Stimulated activated CD4-positive, alpha-beta T cell treated with anti-CD3 and anti-CD28 coated beads, Interleukin-2, amount 100 ng/mL, for 4 hours (primary cell): ENCODE measurements around the gene GMPR2.
"Not testable (repeated sequence)": the region's sequence is repeated elsewhere in the genome, so short reads cannot be mapped to it uniquely, and the experiment has no call there.

Source experiments
- DNase-seq: peaks from one replicate; pipeline ENCODE4 v3.0.0-alpha.2; 2020; ENCODE audit warnings: low read depth

Gene GMPR2

DNA sequence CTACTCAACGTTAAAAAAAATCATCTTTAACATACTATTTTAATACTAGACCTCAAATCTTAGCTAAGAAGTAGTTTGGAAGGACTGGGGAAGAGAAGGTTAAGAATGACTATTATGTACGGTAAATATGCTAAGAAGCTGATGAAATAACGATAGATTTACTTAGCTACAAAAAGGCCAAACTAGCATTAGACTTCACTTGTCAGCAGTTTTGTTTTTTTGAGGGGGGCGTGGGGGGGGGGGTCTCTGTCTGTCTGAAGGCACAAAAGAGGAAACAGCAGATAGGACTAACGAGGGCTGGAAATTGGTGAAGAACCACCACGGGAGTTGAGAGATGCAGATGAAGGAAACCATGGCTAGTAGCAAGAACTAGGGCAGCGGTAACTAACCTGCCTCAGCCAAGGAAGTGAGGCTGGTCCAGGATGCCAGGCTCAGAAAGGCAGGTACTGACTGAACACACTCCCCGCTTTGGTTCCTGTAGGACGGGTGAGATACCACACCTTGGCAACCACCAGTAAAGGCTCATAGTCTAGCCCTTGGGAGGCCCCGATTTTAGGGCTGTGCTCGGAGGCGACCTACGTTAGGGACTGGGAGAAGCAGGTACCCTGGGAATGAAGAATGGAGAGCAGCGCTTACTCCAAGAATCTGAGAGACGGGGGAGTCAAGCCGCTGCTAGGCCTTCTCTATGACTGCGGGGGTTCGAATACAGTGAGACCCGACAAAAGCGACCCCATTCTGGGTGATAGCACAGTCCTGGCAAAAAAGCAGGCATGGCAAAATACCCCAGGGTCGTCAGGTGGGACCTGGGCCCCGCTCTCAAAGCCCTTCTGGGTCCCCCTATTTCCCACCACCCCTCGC, 1.2 kb upstream of the GMPR2 start:
- DNase-seq = no peak

DNA sequence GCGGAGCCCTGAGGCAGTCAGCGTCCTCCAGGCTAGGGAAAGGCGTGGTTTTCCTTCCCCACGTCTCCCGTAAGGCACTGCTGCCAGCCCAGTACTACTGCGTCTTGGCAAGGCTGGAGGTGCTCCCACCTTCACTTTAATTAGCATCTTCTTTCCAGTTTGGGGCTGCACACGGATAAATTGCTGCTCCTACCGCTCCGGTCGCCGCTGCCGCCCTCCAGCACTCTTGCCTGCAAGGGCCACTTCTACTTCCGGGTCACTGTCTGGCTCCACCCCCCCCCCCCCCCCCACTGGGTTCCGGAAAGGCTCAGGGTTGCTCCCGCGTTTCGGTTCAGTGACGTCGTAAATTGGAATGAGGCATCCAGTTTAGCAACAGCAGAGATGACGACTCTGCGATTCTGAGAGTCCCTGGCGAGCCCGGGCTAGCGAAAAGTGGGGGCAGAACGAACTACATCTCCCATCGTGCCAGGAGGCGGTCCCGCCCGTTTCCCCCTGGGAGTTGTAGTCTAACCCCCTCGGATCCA, 546 bp upstream of the GMPR2 start, which contains the start of gene NEDD8:
Gene NEDD8 (minus strand): TSS at position 247 of the 524 bp plus-strand sequence. CDS start 100 bp downstream, at position 147.
- peak; percentile 87 for DNase-seq

DNA sequence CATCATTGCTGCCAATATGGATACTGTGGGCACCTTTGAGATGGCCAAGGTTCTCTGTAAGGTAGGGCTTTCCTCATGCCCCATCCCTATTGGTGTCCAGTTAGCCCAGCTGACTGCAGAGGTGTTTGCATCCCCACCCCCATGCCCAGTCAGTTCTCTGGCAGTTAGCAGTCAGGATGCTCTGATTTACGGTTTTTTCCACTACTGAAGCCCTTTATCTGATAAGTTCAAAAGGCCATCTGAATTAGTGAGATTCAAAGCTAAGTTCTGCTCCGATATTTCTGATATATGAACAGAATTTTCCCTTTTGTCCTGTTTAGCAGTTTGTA, 773 bp downstream of the GMPR2 start:
- DNase-seq = no peak

DNA sequence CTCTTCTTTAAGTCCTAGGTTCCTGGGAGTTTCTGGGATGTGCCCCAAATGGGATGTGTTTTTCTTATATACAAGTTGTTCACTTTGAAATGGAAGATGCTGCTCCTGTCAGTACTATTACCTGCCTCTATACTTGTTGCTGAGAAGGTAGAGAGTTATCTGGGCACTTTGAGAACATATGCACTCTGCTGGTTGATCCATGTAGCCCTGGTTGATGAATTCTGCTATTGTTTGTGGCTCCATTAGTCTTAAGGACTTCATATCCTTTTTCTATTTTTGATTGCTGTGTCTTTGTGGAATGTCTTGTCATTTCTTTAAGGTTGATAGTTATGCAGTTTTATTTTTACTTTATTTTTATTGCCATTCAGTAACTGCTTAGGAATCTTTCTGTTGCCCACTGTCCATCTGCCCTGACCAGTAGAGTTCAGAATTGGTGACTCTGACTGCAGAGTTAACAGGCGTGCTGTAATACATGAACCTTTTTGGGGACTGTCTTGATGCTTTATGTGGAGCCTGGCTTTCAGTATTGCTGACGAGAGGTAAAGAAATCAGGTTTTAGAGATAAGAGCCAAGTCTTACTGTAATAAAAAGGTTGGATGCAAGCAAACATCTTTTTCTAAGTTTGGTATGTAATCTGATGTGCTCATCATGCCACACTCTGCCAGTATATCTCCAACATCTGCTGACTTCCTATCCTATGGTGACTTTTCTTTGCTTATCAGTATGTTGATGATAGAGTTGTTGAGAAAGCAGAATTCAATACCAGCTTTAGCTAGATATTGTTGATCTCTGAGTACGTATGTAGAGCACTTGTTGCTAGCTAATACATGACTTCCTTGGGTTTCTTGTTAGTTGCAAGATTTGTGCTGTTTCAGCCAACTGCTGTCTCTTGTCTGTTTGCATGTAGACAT, 1.6 kb downstream of the GMPR2 start:
- no peak for DNase-seq

DNA sequence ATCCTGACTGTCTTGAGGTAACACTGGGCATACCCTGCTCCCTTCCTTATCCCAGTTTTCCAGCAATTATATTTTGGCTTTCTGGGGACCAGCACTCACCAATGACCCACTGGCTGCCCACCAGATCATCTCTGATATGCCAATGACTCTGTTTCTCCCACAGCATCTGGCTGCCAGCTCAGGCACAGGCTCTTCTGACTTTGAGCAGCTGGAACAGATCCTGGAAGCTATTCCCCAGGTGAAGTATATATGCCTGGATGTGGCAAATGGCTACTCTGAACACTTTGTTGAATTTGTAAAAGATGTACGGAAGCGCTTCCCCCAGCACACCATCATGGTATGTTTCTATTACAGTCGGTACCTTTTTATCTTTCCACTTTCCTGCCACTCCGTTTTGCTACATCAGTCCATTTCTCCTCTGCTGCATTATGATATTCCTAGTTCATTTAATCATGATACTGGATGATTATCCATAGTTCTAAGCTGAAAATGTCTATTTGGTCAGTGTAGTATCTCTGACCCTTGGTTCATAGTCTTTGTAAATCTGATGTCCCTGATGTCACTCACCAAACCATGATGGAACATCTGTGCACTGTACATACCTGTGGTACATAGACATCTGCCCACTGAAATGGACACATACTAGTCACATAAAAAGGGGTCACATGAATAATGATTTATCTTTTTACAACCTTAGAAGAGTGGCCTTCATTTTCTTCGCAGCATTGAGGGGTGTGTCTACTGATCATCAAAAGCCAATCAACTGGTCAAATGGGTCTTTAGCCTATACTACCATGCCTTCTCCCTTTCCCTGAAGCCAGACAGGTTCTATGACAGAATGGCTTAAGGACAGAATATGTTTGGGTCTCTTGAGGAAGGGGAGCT, 3.3 kb downstream of the GMPR2 start:
- no peak for DNase-seq

DNA sequence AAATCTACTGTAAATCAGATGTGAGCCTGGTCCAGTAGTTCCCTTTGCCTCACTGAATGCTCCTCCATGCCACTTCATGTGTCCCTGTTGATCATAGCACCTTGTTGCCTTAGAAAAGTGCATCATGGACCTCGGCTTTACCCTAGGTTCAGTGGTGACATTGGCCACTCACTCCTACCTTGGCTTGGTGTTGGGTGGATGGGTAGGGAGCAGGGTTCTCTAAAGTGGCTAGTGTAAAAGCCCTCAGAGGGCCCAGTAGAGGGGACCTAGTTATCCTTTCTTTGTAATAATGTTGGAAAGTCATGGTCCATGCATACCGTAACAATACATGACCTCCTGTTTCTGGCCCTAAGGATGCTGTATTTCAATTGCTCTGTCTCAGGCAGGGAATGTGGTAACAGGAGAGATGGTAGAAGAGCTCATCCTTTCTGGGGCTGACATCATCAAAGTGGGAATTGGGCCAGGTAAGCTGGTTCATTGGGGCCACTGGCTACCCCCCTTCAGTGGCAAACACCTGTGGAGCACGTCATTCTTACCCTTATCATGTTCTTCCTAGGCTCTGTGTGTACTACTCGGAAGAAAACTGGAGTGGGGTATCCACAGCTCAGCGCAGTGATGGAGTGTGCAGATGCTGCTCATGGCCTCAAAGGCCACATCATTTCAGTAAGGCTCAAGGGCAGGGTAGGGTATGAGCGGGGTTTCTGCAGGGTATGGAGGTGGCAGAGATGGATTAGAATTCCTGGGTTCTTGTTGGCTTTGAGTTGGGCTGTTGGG, 4.1 kb downstream of the GMPR2 start:
- DNase-seq = no peak

DNA sequence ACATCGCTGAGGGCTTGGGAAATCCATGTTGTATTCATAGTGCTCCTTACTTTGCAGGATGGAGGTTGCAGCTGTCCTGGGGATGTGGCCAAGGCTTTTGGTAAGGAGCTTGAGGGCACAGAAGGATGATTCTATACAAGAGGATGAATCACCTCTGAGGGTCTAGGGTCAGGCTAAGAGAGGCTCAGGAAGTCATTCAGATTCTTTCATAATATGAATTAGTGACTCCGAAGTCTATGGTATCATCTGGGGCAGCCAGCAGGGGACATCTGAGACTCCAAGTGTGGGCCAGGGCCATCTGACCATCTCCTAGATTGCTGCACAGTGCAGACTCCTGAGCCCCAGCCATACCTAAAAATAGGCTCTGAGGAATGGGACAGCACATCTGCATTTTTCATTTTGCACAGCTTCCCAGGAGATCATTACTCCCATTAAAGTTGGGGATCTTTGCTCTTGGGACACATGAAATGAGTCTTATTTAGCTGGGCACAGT, 4.8 kb downstream of the GMPR2 start:
- DNase-seq = no peak

DNA sequence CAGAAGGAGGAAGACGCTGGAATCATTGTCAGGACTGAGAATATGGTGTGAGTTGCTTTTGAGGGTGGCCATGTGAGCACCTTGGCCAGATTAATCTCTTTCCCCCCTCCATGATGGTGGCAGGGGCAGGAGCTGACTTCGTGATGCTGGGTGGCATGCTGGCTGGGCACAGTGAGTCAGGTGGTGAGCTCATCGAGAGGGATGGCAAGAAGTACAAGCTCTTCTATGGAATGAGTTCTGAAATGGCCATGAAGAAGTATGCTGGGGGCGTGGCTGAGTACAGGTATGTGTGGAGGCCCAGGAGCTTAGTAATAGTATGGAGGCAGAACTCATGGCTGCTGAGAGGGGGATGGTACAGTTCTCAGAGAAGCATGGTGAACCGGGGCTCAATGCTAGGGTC, 5.4 kb downstream of the GMPR2 start:
- peak; percentile 36 for DNase-seq

DNA sequence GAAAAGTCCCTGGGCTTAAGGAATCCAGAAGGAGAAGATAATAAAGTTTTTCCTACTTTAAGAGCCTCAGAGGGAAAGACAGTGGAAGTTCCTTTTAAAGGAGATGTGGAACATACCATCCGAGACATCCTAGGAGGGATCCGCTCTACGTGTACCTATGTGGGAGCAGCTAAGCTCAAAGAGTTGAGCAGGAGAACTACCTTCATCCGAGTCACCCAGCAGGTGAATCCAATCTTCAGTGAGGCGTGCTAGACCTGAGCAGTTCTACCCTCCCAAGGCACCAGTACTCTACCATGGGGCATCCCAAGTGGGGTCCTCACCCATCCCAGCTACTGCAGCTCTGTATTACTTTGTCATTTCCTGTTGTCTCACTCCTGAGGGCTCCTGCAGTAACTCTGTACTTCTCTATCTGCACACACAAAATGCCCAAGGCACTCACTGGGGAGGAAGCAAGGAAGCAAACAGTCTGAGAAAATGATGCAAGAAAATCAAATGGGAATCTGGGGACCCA, 5.9 kb downstream of the GMPR2 start:
- no peak for DNase-seq

DNA sequence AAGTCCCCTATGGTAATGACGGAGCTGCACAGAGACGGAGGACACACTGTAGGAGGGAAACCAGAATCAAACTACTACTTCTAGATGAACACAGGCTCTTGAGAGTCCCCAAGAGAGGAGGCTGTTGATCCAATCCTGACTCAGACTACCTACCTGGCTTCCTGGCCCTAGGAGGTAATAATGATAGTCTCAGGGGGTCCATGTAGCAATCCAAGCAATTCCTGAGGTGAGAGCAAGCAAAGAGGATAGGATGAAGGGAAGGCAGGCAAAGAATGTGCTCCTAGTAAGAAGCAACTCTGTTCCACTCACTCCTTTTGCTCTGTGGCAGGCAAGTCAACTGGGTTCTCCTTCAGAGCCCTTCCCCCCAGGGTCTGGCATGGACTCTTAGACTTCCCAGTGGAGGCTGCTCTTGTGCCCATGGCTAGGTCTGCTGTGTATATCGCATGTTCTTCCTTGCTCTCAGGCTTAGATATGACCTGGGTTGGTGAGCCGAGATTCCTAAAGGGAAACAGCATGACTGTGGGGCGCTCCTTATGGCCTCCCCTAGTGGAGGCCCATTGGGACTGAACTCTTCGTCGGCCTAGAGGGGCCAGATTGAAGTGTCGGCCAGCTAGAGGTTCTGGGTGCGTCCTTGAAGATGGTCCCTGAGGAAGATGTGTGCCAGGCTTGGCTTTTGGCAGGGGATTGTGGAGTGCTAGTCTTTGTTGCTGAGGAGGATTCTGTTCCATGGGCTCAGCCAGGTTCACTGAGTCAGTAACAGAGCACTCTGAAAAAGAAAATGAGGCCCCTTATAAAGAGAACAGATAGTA, 7.6 kb downstream of the GMPR2 start:
- no peak for DNase-seq

DNA sequence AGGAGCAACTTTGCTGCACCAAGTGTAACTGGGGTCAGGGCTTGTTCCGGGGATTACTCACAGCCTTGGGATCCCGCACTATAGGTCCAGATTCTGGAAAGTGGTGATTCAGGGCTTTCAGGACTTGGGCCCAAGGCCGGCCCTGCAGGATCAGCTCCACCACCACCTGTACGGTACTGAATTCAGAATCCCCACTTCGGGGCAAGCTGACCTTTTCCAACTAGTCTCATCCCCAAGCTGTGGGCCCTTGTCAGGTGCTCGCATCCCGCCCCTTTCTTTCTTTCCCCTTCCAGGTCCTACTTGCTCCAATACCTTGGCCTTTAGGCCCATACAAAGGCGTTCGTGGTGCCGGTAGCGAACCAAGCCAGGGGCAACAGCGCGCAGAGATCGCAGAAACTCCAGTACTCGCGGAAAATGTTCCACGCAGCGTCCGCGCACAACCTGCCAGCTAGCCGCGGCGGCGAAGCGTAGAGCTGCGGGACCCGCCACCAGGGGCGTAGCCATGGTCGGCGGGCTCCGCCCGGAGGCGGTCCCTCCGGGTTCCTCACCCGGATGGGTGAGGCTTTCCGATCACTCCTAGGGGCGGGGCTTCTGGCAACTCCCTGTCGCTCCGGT, 9.2 kb downstream of the GMPR2 start:
- DNase-seq = peak; percentile 95

DNA sequence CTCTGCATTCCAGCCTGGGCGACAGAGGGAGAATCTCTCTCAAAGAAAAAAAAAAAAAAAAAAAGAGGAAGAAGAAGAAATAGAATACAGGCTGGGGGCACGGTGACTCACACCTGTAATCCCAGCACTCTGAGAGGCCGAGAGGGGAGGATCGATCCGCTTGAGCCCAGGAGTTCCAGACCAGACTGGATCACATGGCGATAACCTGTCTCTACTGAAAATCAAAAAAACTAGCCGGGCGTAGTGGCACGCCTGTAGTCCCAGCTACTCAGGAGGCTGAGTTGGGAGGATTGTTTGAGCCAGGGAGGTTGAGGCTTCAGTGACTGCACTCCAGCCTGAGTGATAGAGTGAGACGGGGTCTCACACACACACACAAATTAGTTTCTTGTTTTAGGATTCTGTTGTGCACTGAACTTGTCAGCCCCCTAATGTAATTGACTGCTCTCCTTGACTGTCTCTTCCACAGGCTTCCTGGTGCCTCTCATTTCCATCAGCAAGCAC, 10.7 kb downstream of the GMPR2 start:
- DNase-seq = no peak

DNA sequence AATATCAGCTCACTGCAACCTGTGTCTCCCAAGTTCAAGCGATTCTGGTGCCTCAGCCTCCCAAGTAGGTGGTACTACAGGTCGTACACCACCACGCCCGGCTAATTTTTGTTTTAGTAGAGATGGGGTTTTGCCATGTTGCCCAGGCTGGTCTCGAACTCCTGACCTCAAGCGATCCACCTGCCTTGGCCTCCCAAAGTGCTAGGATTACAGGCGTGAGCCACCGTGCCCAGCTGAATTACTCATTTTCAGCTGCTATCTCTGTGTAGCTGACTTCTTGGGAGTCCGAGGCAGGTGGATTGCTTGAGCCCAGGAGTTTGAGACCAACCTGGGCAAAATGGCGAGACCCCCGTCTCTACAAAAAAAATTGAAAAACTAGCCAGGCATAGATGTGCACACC, 12.6 kb downstream of the GMPR2 start:
- not testable (repeated sequence) for DNase-seq

DNA sequence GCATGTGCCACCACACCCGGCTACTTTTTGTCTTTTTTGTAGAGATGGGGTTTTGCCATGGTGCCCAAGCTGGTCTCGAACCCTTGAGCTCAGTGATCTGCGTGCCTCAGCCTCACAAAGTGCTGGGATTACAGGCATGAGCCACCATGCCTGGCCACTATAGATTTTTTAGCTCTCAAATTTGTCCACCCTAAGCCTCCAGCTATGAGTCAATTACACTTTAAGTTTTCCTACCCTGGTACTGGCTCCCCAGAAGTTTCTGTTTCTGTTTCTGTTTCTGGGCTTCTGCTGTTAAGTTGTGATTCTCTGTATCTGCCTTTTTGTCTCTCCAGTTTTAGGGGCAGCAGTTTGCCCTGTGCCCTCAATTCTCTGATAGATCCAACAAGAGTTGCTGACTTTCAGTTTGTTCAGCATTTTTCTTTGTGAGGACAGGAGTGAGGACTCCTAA, 14.1 kb downstream of the GMPR2 start:
- DNase-seq = no peak

DNA sequence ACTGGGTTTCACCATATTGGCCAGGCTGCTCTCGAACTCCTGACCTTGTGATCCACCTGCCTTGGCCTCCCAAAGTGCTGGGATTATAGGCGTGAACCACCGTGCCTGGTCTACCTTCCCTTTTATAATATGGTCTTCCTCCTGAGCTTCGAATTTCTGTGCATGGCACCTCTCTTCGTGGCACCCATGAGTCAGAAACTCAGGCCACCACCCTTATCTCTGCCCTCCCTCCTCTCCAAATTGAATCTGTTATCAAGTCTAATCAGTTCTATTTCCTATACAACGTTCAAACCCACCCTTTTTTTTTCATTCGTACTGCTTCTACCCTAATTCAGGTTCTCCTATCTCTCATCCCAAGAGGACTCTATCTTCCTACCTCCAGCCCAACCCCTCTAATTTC, 14.7 kb downstream of the GMPR2 start:
- no peak for DNase-seq

DNA sequence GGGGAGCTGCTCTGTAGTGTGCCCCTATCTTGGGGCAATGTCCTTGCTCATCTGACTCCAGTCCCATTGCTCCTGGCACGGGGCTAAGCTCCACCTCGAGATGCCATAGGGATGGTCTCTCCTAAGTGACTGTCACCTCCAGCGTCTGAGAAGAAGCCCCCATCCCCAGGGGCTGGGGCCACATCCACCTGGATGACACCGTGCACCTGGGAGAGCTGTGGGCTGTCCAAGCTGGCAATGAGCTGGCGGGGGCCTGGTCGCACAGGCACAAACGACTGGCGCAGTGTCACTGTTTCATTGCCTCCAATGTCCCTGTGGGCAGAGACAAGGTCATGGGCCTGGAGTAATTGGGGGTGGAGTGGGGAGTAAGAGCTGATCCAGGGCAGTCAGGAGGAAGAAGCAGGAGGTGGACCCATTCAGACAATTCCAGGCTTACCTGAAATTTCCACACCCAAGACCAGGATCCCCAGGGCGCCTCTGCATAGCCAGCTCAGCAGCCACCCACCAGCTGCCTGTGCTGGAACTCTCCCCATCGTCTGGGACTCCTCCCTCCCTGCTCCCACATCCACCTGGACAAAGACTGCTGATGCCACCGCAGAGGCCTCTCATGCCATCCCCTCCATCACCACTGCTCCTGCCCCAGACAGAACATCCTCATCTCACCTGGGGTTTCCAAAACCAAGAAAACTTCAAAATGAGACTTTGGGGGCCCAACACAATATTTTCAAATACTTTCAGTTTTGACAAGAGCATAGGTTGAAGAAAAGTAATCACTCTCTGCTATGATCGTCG, 16.7 kb downstream of the GMPR2 start:
- DNase-seq = no peak

DNA sequence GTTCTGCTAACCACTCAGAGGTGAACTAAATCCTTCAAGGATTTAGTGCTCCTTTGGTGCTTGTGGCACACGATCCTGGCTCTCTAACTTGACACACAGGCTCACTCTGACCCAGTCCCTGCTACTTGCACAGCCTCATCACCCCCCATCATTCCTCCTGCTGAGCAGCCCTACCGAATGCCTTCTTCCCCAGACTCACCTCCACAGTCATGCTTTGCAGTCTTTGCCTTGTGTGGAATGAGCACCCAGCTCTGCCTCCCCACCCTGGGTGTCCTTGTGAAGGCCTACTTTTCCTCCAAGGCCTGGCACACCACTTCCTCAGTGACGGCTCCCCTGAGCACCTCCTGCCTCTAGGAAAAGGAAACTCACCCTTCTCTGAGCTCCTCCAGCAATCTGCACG, 17.6 kb downstream of the GMPR2 start:
- no peak for DNase-seq

DNA sequence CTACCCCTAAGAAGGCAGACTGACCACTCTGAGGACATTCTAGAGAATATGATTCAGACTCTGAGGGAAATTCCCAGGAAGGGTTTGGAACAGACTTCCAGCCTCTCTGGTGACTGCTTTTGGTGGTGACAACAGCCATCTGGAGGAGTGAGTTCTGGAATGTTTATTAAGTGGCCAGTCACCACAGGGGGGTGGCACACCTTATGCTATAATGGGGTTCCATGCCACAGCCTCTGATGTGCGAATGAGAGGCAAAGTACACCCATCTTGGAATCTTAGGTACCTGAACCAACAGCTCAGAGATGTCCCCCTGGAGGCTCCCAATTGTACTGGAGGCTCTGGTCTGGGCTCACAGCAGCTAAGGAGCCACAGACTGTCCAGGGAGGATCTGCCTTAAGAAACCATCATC, 19.2 kb downstream of the GMPR2 start:
- DNase-seq = no peak
